ENCODE measurements around the gene TYR.
"Not testable (repeated sequence)": the region's sequence is repeated elsewhere in the genome, so short reads cannot be mapped to it uniquely, and the experiment has no call there.

Gene TYR

GRCh38 chr11:89293965-89294679, 116.4 kb downstream of the TYR start:
- no peak for DNase-seq (ENCODE audit: low spot score)
- in situ Hi-C loops (cut with MboI; ENCODE audit: low sequenced_read_pairs, unreplicated experiment) = no loop called here
- TF ChIP-seq, protein P1, sequence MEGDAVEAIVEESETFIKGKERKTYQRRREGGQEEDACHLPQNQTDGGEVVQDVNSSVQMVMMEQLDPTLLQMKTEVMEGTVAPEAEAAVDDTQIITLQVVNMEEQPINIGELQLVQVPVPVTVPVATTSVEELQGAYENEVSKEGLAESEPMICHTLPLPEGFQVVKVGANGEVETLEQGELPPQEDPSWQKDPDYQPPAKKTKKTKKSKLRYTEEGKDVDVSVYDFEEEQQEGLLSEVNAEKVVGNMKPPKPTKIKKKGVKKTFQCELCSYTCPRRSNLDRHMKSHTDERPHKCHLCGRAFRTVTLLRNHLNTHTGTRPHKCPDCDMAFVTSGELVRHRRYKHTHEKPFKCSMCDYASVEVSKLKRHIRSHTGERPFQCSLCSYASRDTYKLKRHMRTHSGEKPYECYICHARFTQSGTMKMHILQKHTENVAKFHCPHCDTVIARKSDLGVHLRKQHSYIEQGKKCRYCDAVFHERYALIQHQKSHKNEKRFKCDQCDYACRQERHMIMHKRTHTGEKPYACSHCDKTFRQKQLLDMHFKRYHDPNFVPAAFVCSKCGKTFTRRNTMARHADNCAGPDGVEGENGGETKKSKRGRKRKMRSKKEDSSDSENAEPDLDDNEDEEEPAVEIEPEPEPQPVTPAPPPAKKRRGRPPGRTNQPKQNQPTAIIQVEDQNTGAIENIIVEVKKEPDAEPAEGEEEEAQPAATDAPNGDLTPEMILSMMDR (IDR thresholded peaks at IDR 0.05; ENCODE audit: borderline replicate concordance, control extremely low read depth, extremely low read depth, insufficient read depth, missing control alignments) = no peak

GRCh38 chr11:89295023-89295422, 117.3 kb downstream of the TYR start:
- DNase-seq (ENCODE audit: low spot score); in situ Hi-C loops (cut with MboI; ENCODE audit: low sequenced_read_pairs, unreplicated experiment): not testable (repeated sequence)

DNA sequence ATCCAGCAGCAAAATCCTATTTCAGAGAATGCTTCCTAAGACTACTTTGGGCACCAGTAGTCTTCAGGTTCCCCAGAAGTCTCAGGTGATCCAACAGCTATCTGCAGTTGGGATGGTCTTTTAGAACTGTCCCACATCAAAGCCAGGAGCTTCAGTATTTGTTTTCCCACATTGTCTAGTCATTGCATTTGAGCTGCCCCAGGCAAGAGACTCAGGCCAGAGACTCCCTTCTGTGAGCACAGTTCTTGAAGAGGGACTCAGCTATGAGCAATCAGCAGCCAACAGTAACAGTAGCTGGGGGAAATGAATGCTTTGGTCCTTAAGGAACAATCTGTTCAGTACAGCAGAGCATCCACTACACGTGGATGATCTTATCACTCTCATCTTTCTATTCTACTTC, 125.4 kb downstream of the TYR start:
- DNase-seq (ENCODE audit: low spot score); in situ Hi-C loops (cut with MboI; ENCODE audit: low sequenced_read_pairs, unreplicated experiment): not testable (repeated sequence)

GRCh38 chr11:89308272-89308671, 130.6 kb downstream of the TYR start:
- in situ Hi-C loops (cut with MboI; ENCODE audit: low sequenced_read_pairs, unreplicated experiment); DNase-seq (ENCODE audit: low spot score): not testable (repeated sequence)

DNA sequence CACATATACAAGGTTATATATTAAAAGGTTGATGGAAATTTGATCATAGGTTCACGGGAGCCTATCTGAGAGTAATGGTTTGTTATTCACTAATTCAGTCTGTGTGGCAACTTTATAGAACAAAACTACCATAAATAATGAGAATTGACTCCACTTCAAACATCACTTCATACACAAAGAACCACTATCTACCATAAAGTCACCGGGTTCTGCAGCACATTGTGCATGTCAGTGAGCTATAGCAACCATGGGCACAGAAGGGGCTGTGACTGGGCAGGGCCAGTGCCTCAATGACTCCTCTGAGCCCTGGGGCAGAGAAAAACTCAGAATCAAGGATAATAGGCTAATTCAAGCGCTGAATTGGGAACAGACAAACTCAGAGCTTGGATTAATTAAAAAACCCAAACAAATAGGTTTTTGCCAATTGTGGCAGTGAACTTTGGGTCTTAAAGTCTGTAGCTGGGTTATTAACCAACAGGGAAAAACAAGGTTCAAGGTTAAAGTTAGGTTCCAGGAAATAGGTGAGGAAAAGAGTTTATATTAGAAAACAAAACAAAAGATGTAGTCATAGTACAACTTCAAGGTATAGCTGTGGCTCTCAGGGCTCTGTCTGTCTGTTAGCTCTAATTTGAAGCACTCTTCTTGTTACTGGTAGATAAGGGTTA, 131.8 kb downstream of the TYR start:
- in situ Hi-C loops (cut with MboI; ENCODE audit: low sequenced_read_pairs, unreplicated experiment) = not testable (repeated sequence)

DNA sequence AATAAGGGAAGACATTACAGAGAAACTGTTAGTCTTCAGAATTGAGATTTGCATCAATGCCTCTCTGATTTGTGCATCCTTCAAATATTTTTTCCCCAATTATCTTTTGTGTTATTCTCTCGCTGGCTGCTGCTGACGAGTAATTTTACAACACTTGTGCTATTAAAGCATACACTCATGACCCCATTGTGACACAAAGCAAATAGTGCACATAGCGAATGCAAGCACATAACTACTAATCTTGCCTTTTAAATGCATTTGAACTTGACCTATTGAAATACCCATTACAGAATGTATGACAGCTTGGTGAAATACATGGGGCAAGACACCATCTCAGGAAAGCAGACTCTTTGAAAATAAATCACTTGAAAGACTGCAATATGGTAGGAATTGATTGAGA, 132.9 kb downstream of the TYR start:
- DNase-seq (ENCODE audit: low spot score); in situ Hi-C loops (cut with MboI; ENCODE audit: low sequenced_read_pairs, unreplicated experiment): not testable (repeated sequence)

More for the DNA sequence above, 131.8 kb downstream of the TYR start:
- not testable (repeated sequence) for DNase-seq (ENCODE audit: low spot score)

DNA sequence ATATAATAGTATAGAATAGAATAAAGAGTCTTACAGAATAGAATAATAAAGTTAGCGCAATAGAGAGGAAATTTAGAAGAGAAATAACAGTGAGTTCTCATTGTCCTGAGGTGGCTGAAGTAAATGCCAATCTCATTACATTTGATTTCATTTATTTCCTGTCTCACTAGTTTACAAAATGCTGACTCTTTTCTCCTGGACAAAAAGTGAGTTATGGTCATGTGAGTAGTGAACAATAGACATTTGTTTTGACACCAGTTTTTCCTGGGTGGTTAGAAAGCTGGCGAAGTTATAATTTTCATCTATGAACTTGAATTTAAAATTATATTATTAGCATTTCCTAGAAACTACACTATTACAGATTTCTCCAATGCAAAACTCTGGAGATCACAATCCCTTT, 143.7 kb downstream of the TYR start:
- TF ChIP-seq, protein P1 (IDR thresholded peaks at IDR 0.05; ENCODE audit: borderline replicate concordance, control extremely low read depth, extremely low read depth, insufficient read depth, missing control alignments) = no peak
- in situ Hi-C loops (cut with MboI; ENCODE audit: low sequenced_read_pairs, unreplicated experiment) = no loop called here
- no peak for DNase-seq (ENCODE audit: low spot score)

DNA sequence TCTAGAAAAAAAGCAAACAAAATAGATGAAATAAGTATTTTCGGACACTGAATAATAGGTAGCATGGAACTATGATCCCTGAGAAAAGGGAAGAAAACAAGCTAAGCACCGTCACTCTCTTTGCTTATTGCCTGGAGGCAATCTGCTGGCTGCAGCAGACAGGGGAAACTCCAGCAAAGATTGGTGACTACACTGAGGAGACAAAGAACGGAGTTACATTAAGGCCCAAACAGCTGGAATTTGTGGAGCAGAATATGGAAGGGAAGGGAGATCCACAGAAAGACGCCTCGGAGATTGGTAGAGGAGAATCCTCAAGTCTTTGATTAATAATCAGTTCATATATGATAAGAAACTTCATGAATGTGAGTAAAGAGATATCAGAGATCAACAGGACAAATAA, 150.2 kb downstream of the TYR start:
- in situ Hi-C loops (cut with MboI; ENCODE audit: low sequenced_read_pairs, unreplicated experiment) = no loop called here
- no peak for DNase-seq (ENCODE audit: low spot score)
- TF ChIP-seq, protein P1 (IDR thresholded peaks at IDR 0.05; ENCODE audit: borderline replicate concordance, control extremely low read depth, extremely low read depth, insufficient read depth, missing control alignments) = no peak

DNA sequence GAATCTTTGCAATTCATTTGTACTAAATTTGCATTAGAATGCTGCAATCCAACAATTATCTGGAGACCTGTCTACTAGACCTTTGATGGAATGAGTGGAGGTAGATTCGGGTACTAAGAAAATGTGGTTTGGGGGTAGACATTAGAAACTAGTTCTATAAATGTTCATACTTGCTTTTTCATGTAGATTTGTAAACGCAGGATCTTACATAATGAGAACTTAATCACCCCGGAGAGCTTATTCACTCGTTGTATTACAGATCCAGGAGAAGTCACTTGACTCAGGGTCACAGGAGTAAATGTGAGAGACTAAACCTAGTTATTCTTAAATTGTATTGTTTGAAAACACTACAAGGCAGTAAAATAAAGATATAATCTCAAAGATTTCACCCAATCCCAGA, 154.3 kb downstream of the TYR start:
- DNase-seq (ENCODE audit: low spot score); in situ Hi-C loops (cut with MboI; ENCODE audit: low sequenced_read_pairs, unreplicated experiment): not testable (repeated sequence)

DNA sequence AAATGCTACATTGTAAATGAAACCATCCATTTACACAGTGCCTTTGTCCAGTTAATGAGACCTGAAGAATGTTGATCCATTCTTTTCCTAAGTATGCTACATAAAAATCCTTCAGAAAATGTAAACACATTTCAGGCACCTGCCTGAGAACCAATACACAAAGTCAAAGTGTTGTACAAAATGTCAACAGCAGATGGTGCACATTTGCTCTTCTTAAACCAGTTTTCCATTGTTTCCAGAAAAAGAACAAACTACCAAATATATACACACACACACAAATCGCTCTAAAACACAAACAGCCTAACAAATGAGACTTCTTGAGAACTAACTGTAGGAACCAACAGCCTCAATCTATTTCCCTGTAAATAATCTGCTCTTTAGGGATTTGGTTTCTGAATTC, 156.0 kb downstream of the TYR start:
- in situ Hi-C loops (cut with MboI; ENCODE audit: low sequenced_read_pairs, unreplicated experiment); DNase-seq (ENCODE audit: low spot score): not testable (repeated sequence)

DNA sequence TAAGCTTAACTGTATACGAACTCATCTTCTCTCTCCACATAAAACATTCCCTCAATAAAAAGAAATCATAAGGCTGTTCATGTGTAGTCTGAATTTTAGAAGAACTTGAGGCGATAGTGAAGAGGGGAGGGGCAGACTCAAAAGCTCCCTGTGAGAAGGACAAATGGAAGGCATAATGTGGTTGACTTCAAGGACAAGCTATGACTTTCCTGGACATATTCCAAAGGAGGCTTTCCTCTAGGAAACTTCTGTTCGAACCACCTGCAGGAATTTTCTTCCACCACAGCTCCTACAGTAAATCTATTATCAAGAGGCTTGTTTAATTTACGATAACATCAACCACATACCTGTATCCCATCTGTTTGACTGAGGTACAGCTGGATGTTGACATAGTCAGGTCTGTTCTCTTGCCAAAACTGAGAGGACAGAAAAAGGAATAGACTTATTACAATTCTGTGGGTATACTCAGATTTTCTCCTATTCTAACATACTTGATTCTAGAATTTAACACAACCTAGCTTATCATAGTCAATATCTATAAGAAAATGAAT, 159.5 kb downstream of the TYR start:
- in situ Hi-C loops (cut with MboI; ENCODE audit: low sequenced_read_pairs, unreplicated experiment); DNase-seq (ENCODE audit: low spot score): not testable (repeated sequence)

DNA sequence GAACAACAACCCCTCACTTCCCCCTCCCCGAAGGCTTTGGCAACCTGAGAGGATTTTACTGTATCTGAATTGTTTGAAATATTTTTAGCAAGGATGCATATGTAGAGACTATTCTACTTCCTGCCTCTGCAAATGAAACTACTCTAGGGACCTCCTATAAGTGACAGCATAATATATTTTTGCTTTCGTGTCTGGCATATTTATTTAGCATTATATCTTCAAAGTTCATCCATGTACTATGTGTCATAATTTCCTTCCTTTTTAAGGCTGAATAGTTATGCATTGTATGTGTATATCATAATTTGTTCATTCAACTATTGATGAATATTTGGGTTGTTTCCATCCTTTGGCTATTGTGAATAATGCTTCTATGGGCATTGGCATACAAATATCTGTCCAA, 160.4 kb downstream of the TYR start:
- DNase-seq (ENCODE audit: low spot score); in situ Hi-C loops (cut with MboI; ENCODE audit: low sequenced_read_pairs, unreplicated experiment): not testable (repeated sequence)

DNA sequence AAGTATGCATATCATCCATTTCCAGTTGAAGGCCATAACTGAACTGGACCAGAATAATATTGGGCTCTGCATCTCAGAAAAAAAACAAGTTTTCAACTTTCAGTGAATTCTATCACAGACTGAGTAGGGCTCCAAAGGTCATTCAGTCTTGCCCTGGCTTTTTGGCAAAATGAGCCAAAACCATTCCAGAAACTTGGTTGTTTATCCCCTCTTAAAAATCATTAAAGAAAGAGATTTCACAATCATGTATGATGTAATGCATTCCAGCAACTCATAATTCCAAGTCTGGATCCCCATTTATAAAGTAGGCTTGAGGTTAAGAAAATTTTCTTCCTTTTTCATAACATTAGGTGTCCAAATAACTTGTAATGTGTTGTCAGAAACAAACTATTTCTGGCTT, 162.8 kb downstream of the TYR start:
- DNase-seq (ENCODE audit: low spot score); in situ Hi-C loops (cut with MboI; ENCODE audit: low sequenced_read_pairs, unreplicated experiment): not testable (repeated sequence)

- in situ Hi-C loops (cut with MboI; ENCODE audit: low sequenced_read_pairs, unreplicated experiment); DNase-seq (ENCODE audit: low spot score): not testable (repeated sequence)
Measured at GRCh38 chr11:89342880-89343572, 165.4 kb downstream of the TYR start.
